Suprapubic skin (tissue), 4 donors: ENCODE results near the gene SPECC1. TPM values are rescaled to one million over a fixed set of nuclear protein-coding genes. Genes with fewer than 3 reads are reported as not detected.

ENCODE experiments used
- DNase-seq, 2 donors: peaks; one replicate each; pipeline ENCODE4 v3.0.0-alpha.2; 2019; ENCODE audit warnings: low spot score in 2 of 2
- H3K27ac ChIP-seq: fragments of 200-600 bp; sonication (generic); one replicate; pipeline ENCODE4 v1.5.1; 2019
- H3K27me3 ChIP-seq: fragments of 200-600 bp; sonication (generic); one replicate; pipeline ENCODE4 v1.5.1; 2019
- H3K36me3 ChIP-seq: fragments of 200-600 bp; sonication (generic); one replicate; pipeline ENCODE4 v1.5.1; 2019
- H3K4me1 ChIP-seq: fragments of 200-600 bp; sonication (generic); one replicate; pipeline ENCODE4 v1.5.1; 2019
- H3K4me3 ChIP-seq: fragments of 200-600 bp; sonication (generic); one replicate; pipeline ENCODE4 v1.5.1; 2019; ENCODE audit warnings: mild to moderate bottlenecking
- H3K9me3 ChIP-seq: fragments of 200-600 bp; sonication (generic); one replicate; pipeline ENCODE4 v1.5.1; 2019
- EP300 ChIP-seq: sonication (generic); formaldehyde crosslinking; IDR thresholded peaks from one replicate; pipeline ENCODE4 v1.6.1; 2017; ENCODE audit warnings: antibody characterized with exemption
- POLR2A ChIP-seq, 2 donors: fragments of 450-650 bp; IDR thresholded peaks; one replicate each; pipeline ENCODE4 v1.6.1; 2017; ENCODE audit warnings: antibody characterized with exemption in 2 of 2, mild to moderate bottlenecking in 2 of 2, moderate library complexity in 2 of 2
- POLR2AphosphoS5 ChIP-seq, 3 donors: sonication (generic); formaldehyde crosslinking; IDR thresholded peaks; one replicate each; pipeline ENCODE4 v1.6.1; 2017; ENCODE audit warnings: antibody characterized with exemption in 3 of 3
- WGBS: methylation state at CpG from one replicate; pipeline ENCODE4 v1.1.5; 2018; 5-methylcytosine and 5-hydroxymethylcytosine counted together
- total RNA-seq, 4 donors: library from RNA; depleted of rRNA; stranded (reverse); fragments of >200 nt; gene quantifications; one replicate each; pipeline ENCODE4 v1.1.0, GENCODE V29; 2016
- TF ChIP-seq, protein P1 (sequence below), 2 donors: fragments of 200-600 bp in 1 of 2; fragments of 450-650 bp in 1 of 2; sonication (generic) in 1 of 2; IDR thresholded peaks; one replicate each; pipeline ENCODE4 v1.5.1; 2016 to 2019; ENCODE audit warnings: antibody characterized with exemption in 2 of 2, mild to moderate bottlenecking in 1 of 2, moderate library complexity in 1 of 2

Gene SPECC1
- total RNA-seq, 4 donors from 2014 or later: 12.2 to 18.1 (median 16.4) TPM

DNA sequence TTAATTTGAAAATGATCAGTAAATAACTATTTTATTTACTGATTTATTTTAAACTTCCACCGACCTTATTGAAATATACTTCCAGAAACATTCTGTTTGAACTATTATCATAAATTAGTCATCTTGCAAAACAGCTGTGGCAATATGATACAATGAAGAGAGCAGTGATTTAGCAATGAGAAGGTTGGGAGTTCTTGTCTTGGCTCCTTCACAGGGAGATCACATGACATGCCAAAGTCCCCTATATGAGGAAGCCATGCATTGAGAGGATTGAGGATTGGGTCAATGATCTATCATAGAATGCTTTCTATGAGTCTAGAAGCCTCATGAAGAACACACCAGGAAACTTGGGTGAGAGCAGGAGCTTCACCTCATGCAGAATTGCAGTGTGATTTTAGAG, 235.5 kb downstream of the SPECC1 start:
- WGBS: 88% methylated on average over 1 of the region's 1 CpG
- TF ChIP-seq, protein P1, sequence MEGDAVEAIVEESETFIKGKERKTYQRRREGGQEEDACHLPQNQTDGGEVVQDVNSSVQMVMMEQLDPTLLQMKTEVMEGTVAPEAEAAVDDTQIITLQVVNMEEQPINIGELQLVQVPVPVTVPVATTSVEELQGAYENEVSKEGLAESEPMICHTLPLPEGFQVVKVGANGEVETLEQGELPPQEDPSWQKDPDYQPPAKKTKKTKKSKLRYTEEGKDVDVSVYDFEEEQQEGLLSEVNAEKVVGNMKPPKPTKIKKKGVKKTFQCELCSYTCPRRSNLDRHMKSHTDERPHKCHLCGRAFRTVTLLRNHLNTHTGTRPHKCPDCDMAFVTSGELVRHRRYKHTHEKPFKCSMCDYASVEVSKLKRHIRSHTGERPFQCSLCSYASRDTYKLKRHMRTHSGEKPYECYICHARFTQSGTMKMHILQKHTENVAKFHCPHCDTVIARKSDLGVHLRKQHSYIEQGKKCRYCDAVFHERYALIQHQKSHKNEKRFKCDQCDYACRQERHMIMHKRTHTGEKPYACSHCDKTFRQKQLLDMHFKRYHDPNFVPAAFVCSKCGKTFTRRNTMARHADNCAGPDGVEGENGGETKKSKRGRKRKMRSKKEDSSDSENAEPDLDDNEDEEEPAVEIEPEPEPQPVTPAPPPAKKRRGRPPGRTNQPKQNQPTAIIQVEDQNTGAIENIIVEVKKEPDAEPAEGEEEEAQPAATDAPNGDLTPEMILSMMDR (IDR thresholded peaks at IDR 0.05): no peak
- TF ChIP-seq POLR2A (IDR thresholded peaks at IDR 0.05) (no peak), EP300 (no peak), POLR2AphosphoS5 (IDR thresholded peaks at IDR 0.05) (no peak)
- Histone ChIP-seq H3K4me3 (no peak overlapping the region), H3K9me3 (no peaks in the 10 kb centered on the region), H3K36me3 (peaks cover 20% of the 10 kb centered on the region), H3K4me1 (no peaks in the 10 kb centered on the region), H3K27me3 (no peaks in the 10 kb centered on the region), H3K27ac (no peak overlapping the region)
- no peak for DNase-seq

DNA sequence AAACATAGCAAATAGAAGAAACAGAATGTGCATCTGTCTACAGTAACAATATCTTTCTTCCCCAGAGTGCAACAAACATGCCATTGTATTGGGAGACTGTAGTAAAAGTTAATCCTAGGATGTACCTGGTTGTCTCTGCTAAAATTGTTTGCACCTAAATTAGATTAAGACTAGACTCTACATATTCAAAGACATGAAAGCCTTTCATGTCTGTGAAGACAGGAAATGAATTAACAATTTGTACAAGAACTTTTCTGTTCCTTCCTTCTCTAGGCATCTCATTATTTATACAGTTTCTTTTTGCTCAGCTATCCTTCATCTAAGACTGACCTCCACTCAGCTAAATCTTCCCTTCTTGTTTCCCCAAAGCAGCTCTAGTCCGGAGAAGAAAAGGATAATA, 237.5 kb downstream of the SPECC1 start:
- no peak for DNase-seq
- 86% methylated on average over 1 of the region's 1 CpG for WGBS
- no peak overlapping the region for H3K4me3 ChIP-seq
- TF ChIP-seq POLR2AphosphoS5 (IDR thresholded peaks at IDR 0.05) (no peak), EP300 (no peak), POLR2A (IDR thresholded peaks at IDR 0.05) (no peak)
- TF ChIP-seq, protein P1 (IDR thresholded peaks at IDR 0.05): no peak
- no peaks in the 10 kb centered on the region for H3K27me3 ChIP-seq
- no peaks in the 10 kb centered on the region for H3K9me3 ChIP-seq
- H3K4me1 ChIP-seq: no peaks in the 10 kb centered on the region
- no peak overlapping the region for H3K27ac ChIP-seq
- H3K36me3 ChIP-seq: peaks cover 20% of the 10 kb centered on the region

GRCh38 chr17:20253323-20253722, 244.2 kb downstream of the SPECC1 start:
- DNase-seq: no peak
- TF ChIP-seq, protein P1 (IDR thresholded peaks at IDR 0.05): no peak
- TF ChIP-seq POLR2A (IDR thresholded peaks at IDR 0.05) (no peak), EP300 (no peak), POLR2AphosphoS5 (IDR thresholded peaks at IDR 0.05) (no peak)
- H3K36me3 ChIP-seq: peaks cover 13% of the 10 kb centered on the region
- no peak overlapping the region for H3K4me3 ChIP-seq
- H3K9me3 ChIP-seq: no peaks in the 10 kb centered on the region
- no peaks in the 10 kb centered on the region for H3K27me3 ChIP-seq
- no peak overlapping the region for H3K27ac ChIP-seq
- WGBS: 84% methylated on average over 7 of the region's 7 CpGs
- no peaks in the 10 kb centered on the region for H3K4me1 ChIP-seq

GRCh38 chr17:20254541-20254940, 245.4 kb downstream of the SPECC1 start:
- H3K4me1 ChIP-seq: no peaks in the 10 kb centered on the region
- no peak for TF ChIP-seq POLR2AphosphoS5 (IDR thresholded peaks at IDR 0.05)
- no peak for TF ChIP-seq EP300
- no peak for TF ChIP-seq POLR2A (IDR thresholded peaks at IDR 0.05)
- TF ChIP-seq, protein P1 (IDR thresholded peaks at IDR 0.05): no peak
- H3K27ac ChIP-seq: no peak overlapping the region
- DNase-seq: no peak
- H3K4me3 ChIP-seq: no peak overlapping the region
- no peaks in the 10 kb centered on the region for H3K9me3 ChIP-seq
- WGBS: 98% methylated on average over 2 of the region's 2 CpGs
- peaks cover 10% of the 10 kb centered on the region for H3K36me3 ChIP-seq
- no peaks in the 10 kb centered on the region for H3K27me3 ChIP-seq

- H3K9me3 ChIP-seq: no peaks in the 10 kb centered on the region
- no peak for TF ChIP-seq POLR2AphosphoS5 (IDR thresholded peaks at IDR 0.05)
- TF ChIP-seq EP300: no peak
- TF ChIP-seq, protein P1 (IDR thresholded peaks at IDR 0.05): no peak
- TF ChIP-seq POLR2A (IDR thresholded peaks at IDR 0.05): no peak
- H3K4me3 ChIP-seq: no peak overlapping the region
- no peak overlapping the region for H3K27ac ChIP-seq
- no peaks in the 10 kb centered on the region for H3K4me1 ChIP-seq
- peaks cover 10% of the 10 kb centered on the region for H3K36me3 ChIP-seq
- H3K27me3 ChIP-seq: no peaks in the 10 kb centered on the region
- no peak for DNase-seq
- 96% methylated on average over 2 of the region's 2 CpGs for WGBS
These were observed 247.0 kb downstream of the SPECC1 start for GRCh38 chr17:20256144-20256543.
